Mesendoderm (in vitro differentiated cells): ENCODE measurements around the gene ACACB.

Source experiments
- DNase-seq: peaks from one replicate; pipeline ENCODE4 v3.0.0; 2013
- H2AK5ac ChIP-seq: 2 replicates; pipeline ENCODE4 v1.6.1; 2013; ENCODE audit warnings: low read length, inconsistent platforms
- H2BK120ac ChIP-seq: 2 replicates; pipeline ENCODE4 v1.6.1; 2013; ENCODE audit warnings: low read depth, mild to moderate bottlenecking, low read length, moderate library complexity, mixed read lengths
- H2BK15ac ChIP-seq: replicated peaks from 2 replicates; pipeline ENCODE4 v1.6.1; 2013; ENCODE audit warnings: low read depth, mild to moderate bottlenecking, moderate library complexity
- H2BK5ac ChIP-seq: 2 replicates; pipeline ENCODE4 v1.6.1; 2013; ENCODE audit warnings: low read length, inconsistent platforms
- H3K18ac ChIP-seq: 2 replicates; pipeline ENCODE4 v1.6.1; 2013; ENCODE audit warnings: mild to moderate bottlenecking, low read length, mixed read lengths
- H3K23ac ChIP-seq: one replicate; pipeline ENCODE4 v1.6.1; 2013; ENCODE audit warnings: low read length
- H3K27ac ChIP-seq: 2 replicates; pipeline ENCODE4 v1.5.1; 2013; ENCODE audit warnings: low read depth, mild to moderate bottlenecking, inconsistent platforms, low read length, moderate library complexity
- H3K27me3 ChIP-seq: 2 replicates; pipeline ENCODE4 v1.6.1; 2013; ENCODE audit warnings: low read length, control low read depth, mild to moderate bottlenecking, inconsistent platforms; ENCODE audit not compliant: insufficient read depth, poor library complexity
- H3K36me3 ChIP-seq: 2 replicates; pipeline ENCODE4 v1.6.1; 2013; ENCODE audit warnings: low read length, inconsistent platforms; ENCODE audit not compliant: control insufficient read depth, insufficient read depth
- H3K4ac ChIP-seq: one replicate; pipeline ENCODE4 v1.6.1; 2013; ENCODE audit warnings: low read depth, mild to moderate bottlenecking, low read length, moderate library complexity
- H3K4me1 ChIP-seq: 2 replicates; pipeline ENCODE4 v1.6.1; 2013; ENCODE audit warnings: low read depth, low read length, inconsistent platforms; ENCODE audit not compliant: control insufficient read depth
- H3K4me2 ChIP-seq: 2 replicates; pipeline ENCODE4 v1.6.1; 2013; ENCODE audit warnings: low read length
- H3K4me3 ChIP-seq: 2 replicates; pipeline ENCODE4 v1.5.1; 2013; ENCODE audit warnings: mild to moderate bottlenecking, low read length
- H3K56ac ChIP-seq: one replicate; pipeline ENCODE4 v1.6.1; 2013; ENCODE audit warnings: low read length
- H3K79me1 ChIP-seq: 2 replicates; pipeline ENCODE4 v1.6.1; 2013; ENCODE audit warnings: low read length, inconsistent platforms
- H3K79me2 ChIP-seq: 2 replicates; pipeline ENCODE4 v1.6.1; 2013; ENCODE audit warnings: mild to moderate bottlenecking, low read length; ENCODE audit not compliant: control insufficient read depth, insufficient read depth
- H3K9ac ChIP-seq: 2 replicates; pipeline ENCODE4 v1.6.1; 2013; ENCODE audit warnings: low read length, inconsistent platforms
- H4K5ac ChIP-seq: one replicate; pipeline ENCODE4 v1.6.1; 2013; ENCODE audit warnings: low read length
- H4K8ac ChIP-seq: one replicate; pipeline ENCODE4 v1.6.1; 2013; ENCODE audit warnings: low read depth, mild to moderate bottlenecking, control low read depth, low read length, moderate library complexity
- WGBS: extraction: QIAGEN DNeasy Blood & Tissue Kit; methylation state at CpG from one replicate; pipeline ENCODE4 v1.1.7; 2013; ENCODE audit warnings: low lambda C conversion rate, missing lambda C conversion rate; ENCODE audit not compliant: insufficient coverage; ENCODE audit errors: extremely low coverage; 5-methylcytosine and 5-hydroxymethylcytosine counted together

ACACB gene

DNA sequence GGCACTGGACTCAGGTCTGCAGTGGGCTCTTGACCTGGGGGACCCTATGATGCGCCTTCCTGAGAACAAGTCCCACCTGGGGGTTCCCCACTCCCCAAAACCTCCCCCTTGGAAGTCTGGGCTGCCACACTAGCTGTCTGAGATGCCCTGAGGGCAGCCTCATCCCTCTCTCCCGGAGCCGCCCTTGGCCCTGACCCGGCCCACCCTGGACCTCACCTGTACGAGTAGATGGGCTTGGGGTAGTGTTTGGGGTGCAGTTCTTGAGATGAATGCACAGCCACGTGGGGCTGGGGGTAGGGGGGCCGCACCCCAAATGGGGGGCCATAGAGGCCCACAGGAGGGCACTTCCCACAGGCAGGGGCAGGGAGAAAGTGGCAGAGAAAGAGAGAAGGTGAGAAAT is 170.8 kb downstream of the ACACB start:
- Histone ChIP-seq H2BK5ac (no peak overlapping the region), H2BK120ac (no peak overlapping the region), H3K4me1 (peaks cover 2% of the 10 kb centered on the region), H3K4me3 (no peak overlapping the region), H3K79me2 (no peaks in the 10 kb centered on the region), H2AK5ac (no peak overlapping the region), H4K8ac (no peak overlapping the region), H3K79me1 (no peaks in the 10 kb centered on the region), H3K36me3 (no peaks in the 10 kb centered on the region), H3K18ac (no peak overlapping the region), H3K4me2 (no peak overlapping the region), H4K5ac (no peak overlapping the region), H3K27me3 (no peaks in the 10 kb centered on the region), H2BK15ac (no peak overlapping the region), H3K23ac (no peak overlapping the region), H3K4ac (no peak overlapping the region), H3K27ac (no peak overlapping the region), H3K9ac (no peak overlapping the region), H3K56ac (no peak overlapping the region)
- no peak for DNase-seq
- WGBS, result no CpG with 5 or more reads among the region's 7 CpGs

DNA sequence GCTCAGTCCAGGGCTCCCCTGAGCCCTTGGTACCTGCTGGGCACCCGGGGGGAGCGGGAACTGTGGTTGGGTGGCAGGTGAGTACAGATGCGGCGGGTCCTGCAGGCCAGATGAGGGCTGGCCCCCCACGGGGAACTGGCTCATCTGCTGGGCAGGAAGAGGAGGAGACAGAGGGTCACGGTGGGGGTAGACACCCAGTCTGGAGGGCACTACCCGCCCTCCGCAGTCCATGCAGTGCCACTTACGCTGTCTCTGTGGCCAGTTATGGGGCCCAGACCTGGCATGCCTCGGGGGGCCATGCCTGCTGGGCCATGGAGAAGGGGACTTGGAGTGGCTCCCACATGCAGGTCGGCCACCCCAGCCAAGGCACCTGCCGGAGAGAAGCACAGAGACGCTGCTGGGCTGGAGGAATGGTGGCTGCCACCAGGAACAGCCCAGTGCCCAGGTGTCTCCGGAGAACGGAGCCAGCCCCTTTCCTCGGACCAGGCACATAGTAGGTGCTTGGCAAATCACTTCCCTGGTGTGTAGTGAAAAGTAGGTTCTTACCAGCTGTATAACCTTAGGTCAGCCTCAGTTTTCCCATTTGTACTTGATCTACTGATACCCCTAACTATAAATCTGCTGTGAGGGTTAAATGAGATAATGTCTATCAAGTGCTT is 171.6 kb downstream of the ACACB start:
- WGBS, result no CpG with 5 or more reads among the region's 16 CpGs
- Histone ChIP-seq H3K9ac (no peak overlapping the region), H3K4ac (no peak overlapping the region), H2BK15ac (no peak overlapping the region), H3K4me2 (no peak overlapping the region), H3K56ac (no peak overlapping the region), H2AK5ac (no peak overlapping the region), H3K79me2 (no peaks in the 10 kb centered on the region), H2BK120ac (no peak overlapping the region), H3K27ac (no peak overlapping the region), H3K4me3 (no peak overlapping the region), H4K8ac (no peak overlapping the region), H3K79me1 (no peaks in the 10 kb centered on the region), H3K18ac (no peak overlapping the region), H3K4me1 (peaks cover 2% of the 10 kb centered on the region), H3K36me3 (no peaks in the 10 kb centered on the region), H3K23ac (no peak overlapping the region), H3K27me3 (no peaks in the 10 kb centered on the region), H2BK5ac (no peak overlapping the region), H4K5ac (no peak overlapping the region)
- no peak for DNase-seq

DNA sequence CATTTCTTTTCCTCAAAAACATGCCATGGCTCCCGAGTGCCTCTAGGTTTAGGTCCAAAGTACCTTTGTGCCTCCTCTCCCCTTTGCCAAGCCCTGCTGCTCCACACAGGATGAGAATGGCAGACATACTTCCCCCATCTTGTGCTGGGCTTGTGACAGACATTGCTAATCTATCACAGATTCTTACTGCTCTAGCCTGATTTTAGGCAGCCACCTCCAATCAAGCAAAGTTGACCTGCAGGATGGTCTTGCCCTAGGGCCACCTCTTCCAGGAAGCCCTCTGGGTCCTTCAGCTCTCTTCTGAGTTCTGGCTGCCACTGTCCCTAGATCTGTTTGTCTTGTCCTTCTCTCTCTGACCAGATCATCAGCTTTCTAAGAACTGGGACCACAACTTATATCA is 172.2 kb downstream of the ACACB start:
- H3K4me3 ChIP-seq, result no peak overlapping the region
- H3K9ac ChIP-seq, result no peak overlapping the region
- H3K18ac ChIP-seq, result no peak overlapping the region
- no peak overlapping the region for H2AK5ac ChIP-seq
- H3K79me2 ChIP-seq, result no peaks in the 10 kb centered on the region
- no peaks in the 10 kb centered on the region for H3K79me1 ChIP-seq
- no peak overlapping the region for H3K56ac ChIP-seq
- no peaks in the 10 kb centered on the region for H3K36me3 ChIP-seq
- no peak overlapping the region for H3K23ac ChIP-seq
- H3K27me3 ChIP-seq, result no peaks in the 10 kb centered on the region
- no peak overlapping the region for H2BK5ac ChIP-seq
- no peak overlapping the region for H4K8ac ChIP-seq
- peak; percentile 63 for DNase-seq
- WGBS, result no CpG with 5 or more reads among the region's 1 CpG
- no peak overlapping the region for H3K27ac ChIP-seq
- H3K4ac ChIP-seq, result no peak overlapping the region
- H3K4me2 ChIP-seq, result no peak overlapping the region
- H4K5ac ChIP-seq, result no peak overlapping the region
- peaks cover 2% of the 10 kb centered on the region for H3K4me1 ChIP-seq
- no peak overlapping the region for H2BK15ac ChIP-seq
- H2BK120ac ChIP-seq, result no peak overlapping the region

DNA sequence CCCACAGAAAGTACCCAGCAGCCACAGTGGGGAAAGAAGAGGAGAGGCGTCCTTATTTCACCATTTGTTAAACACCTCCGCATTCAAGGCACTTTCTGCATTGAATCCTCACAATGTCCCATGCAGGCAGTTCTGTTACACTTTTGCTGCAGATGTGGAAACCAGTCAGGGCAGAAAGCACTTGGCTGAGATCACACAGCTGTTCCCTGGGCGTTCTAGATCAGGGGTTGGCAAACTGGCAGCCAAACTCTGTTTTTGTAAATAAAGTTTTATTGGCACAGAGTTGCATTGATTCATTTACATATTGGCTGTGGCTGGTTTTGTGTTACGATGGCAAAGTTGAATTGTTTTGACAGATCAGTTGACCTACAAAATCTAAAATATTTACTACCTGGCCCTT is 172.6 kb downstream of the ACACB start:
- Histone ChIP-seq H3K27me3 (no peaks in the 10 kb centered on the region), H3K27ac (no peak overlapping the region)
- no CpG with 5 or more reads among the region's 4 CpGs for whole genome bisulfite sequencing

DNA sequence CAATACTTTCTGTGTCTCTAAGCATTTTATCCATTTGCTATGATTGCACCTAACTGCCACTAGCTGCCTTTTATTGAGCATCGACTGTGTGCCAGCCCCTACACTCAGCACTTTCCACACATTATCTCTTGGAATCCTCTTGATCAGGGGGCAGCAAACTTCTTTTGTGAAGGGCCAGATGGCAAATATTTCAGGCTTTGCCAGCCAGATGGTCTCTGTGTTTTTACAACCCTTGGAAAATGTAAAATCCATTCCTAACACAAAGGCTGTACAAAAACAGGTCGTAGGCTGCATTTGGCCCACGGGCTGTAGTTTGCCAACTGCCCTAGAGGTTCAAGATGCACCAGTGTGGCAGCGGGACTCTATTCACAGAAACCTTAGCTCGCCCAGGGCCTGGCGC is 173.2 kb downstream of the ACACB start:
- no peak overlapping the region for H3K4ac ChIP-seq
- WGBS, result no CpG with 5 or more reads among the region's 6 CpGs
- no peak overlapping the region for H4K5ac ChIP-seq
- no peak overlapping the region for H2BK15ac ChIP-seq
- no peak overlapping the region for H3K4me3 ChIP-seq
- no peak overlapping the region for H2BK120ac ChIP-seq
- H3K27ac ChIP-seq, result no peak overlapping the region
- peaks cover 2% of the 10 kb centered on the region for H3K4me1 ChIP-seq
- no peaks in the 10 kb centered on the region for H3K79me2 ChIP-seq
- H2AK5ac ChIP-seq, result no peak overlapping the region
- H3K56ac ChIP-seq, result no peak overlapping the region
- no peak overlapping the region for H3K9ac ChIP-seq
- no peaks in the 10 kb centered on the region for H3K27me3 ChIP-seq
- DNase-seq, result no peak
- no peaks in the 10 kb centered on the region for H3K36me3 ChIP-seq
- no peak overlapping the region for H2BK5ac ChIP-seq
- no peak overlapping the region for H3K4me2 ChIP-seq
- H3K18ac ChIP-seq, result no peak overlapping the region
- H4K8ac ChIP-seq, result no peak overlapping the region
- H3K23ac ChIP-seq, result no peak overlapping the region
- H3K79me1 ChIP-seq, result no peaks in the 10 kb centered on the region

More for the DNA sequence above, 172.6 kb downstream of the ACACB start:
- Histone ChIP-seq H3K56ac (no peak overlapping the region), H2AK5ac (no peak overlapping the region), H3K4me3 (no peak overlapping the region), H4K5ac (no peak overlapping the region), H2BK5ac (no peak overlapping the region), H3K9ac (no peak overlapping the region), H2BK15ac (no peak overlapping the region), H2BK120ac (no peak overlapping the region), H3K36me3 (no peaks in the 10 kb centered on the region), H4K8ac (no peak overlapping the region), H3K18ac (no peak overlapping the region), H3K79me1 (no peaks in the 10 kb centered on the region), H3K79me2 (no peaks in the 10 kb centered on the region), H3K4me2 (no peak overlapping the region), H3K4ac (no peak overlapping the region), H3K4me1 (peaks cover 2% of the 10 kb centered on the region), H3K23ac (no peak overlapping the region)
- no peak for DNase-seq

DNA sequence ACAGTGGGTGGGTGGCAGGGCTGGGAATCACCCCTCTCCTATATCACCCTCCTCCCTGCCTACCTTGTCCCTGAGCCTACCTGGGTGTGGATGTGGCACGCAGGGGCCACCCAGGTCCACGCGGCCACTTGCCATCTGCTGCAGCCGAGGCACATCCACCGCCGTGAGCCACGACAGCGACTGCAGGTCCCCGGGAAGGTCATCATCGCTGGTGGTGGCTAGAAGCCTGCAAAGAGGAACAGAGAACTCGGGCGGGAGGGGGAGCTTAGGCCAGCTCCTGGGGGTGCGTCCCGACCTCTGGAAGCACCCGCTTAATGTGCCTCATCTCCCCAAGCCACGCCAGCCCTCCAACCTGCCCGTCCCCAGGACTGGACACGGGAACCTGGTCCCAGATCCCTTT is 173.7 kb downstream of the ACACB start:
- no CpG with 5 or more reads among the region's 18 CpGs for WGBS
- Histone ChIP-seq H3K79me1 (no peaks in the 10 kb centered on the region), H2BK5ac (no peak overlapping the region), H2AK5ac (no peak overlapping the region), H3K79me2 (no peaks in the 10 kb centered on the region), H3K4me3 (no peak overlapping the region), H3K4me1 (peaks cover 2% of the 10 kb centered on the region), H3K18ac (no peak overlapping the region), H2BK120ac (no peak overlapping the region), H2BK15ac (no peak overlapping the region), H3K36me3 (no peaks in the 10 kb centered on the region), H3K4me2 (no peak overlapping the region), H3K9ac (no peak overlapping the region), H3K27me3 (no peaks in the 10 kb centered on the region), H3K4ac (no peak overlapping the region), H4K8ac (no peak overlapping the region), H3K23ac (no peak overlapping the region), H3K27ac (no peak overlapping the region), H4K5ac (no peak overlapping the region), H3K56ac (no peak overlapping the region)
- no peak for DNase-seq
